ENCODE measurements around the gene GYG1.
A peak's percentile ranks its signal among the peaks of the same experiment; 100 is the strongest.

GYG1 gene

GRCh38 chr3:148991219-148992026, at the start of gene GYG1:
Gene GYG1, plus strand, starts transcription at chr3:148991540. Its CDS starts 101 bp downstream, at chr3:148991641.
- no peak for TF ChIP-seq CTCF (IDR thresholded peaks at IDR 0.05; ENCODE audit: low read length, missing control alignments)
- peak; percentile 85 for DNase-seq (ENCODE audit: low read depth)
- H3K4me3 ChIP-seq (replicated peaks; ENCODE audit: low read depth, low read length): peak within 1 kb of the TSS; percentile 75

GRCh38 chr3:148943506-148944205, 47.7 kb upstream of the GYG1 start:
- no peak overlapping the region for H3K4me3 ChIP-seq (replicated peaks; ENCODE audit: low read depth, low read length)
- peak; percentile 79 for TF ChIP-seq CTCF (IDR thresholded peaks at IDR 0.05; ENCODE audit: low read length, missing control alignments)
- peak; percentile 90 for DNase-seq (ENCODE audit: low read depth)

GRCh38 chr3:148945116-148945515, 46.2 kb upstream of the GYG1 start:
- DNase-seq (ENCODE audit: low read depth): no peak
- no peak for TF ChIP-seq CTCF (IDR thresholded peaks at IDR 0.05; ENCODE audit: low read length, missing control alignments)
- no peak overlapping the region for H3K4me3 ChIP-seq (replicated peaks; ENCODE audit: low read depth, low read length)

GRCh38 chr3:148948913-148949657, 42.3 kb upstream of the GYG1 start:
- no peak for DNase-seq (ENCODE audit: low read depth)
- no peak for TF ChIP-seq CTCF (IDR thresholded peaks at IDR 0.05; ENCODE audit: low read length, missing control alignments)
- H3K4me3 ChIP-seq (replicated peaks; ENCODE audit: low read depth, low read length): no peak overlapping the region

GRCh38 chr3:148950806-148951205, 40.5 kb upstream of the GYG1 start:
- no peak for DNase-seq (ENCODE audit: low read depth)
- H3K4me3 ChIP-seq (replicated peaks; ENCODE audit: low read depth, low read length): no peak overlapping the region
- TF ChIP-seq CTCF (IDR thresholded peaks at IDR 0.05; ENCODE audit: low read length, missing control alignments): peak; percentile 32

- no peak for TF ChIP-seq CTCF (IDR thresholded peaks at IDR 0.05; ENCODE audit: low read length, missing control alignments)
- no peak for DNase-seq (ENCODE audit: low read depth)
- H3K4me3 ChIP-seq (replicated peaks; ENCODE audit: low read depth, low read length): no peak overlapping the region
Observed at GRCh38 chr3:148951599-148952361, 39.6 kb upstream of the GYG1 start.

Data from fibroblast of pulmonary artery (primary cell).